H9 (cell line): ENCODE results near the gene ZC3H6. TPM values are rescaled to one million over a fixed set of nuclear protein-coding genes. Genes with fewer than 3 reads are reported as not detected.
"Not testable (repeated sequence)": the region's sequence is repeated elsewhere in the genome, so short reads cannot be mapped to it uniquely, and the experiment has no call there.

Experiments used
- DNase-seq: peaks from one replicate; pipeline ENCODE4 v3.0.0-alpha.2; 2017
- H2AFZ ChIP-seq: one replicate; pipeline ENCODE4 v1.6.1; 2013; ENCODE audit warnings: mild to moderate bottlenecking, low read length, control low read depth, moderate library complexity
- H2AK5ac ChIP-seq: 2 replicates; pipeline ENCODE4 v1.6.1; 2013; ENCODE audit warnings: low read length, control low read depth, mixed read lengths; ENCODE audit not compliant: insufficient read length
- H2BK120ac ChIP-seq: one replicate; pipeline ENCODE4 v1.6.1; 2013; ENCODE audit warnings: low read depth, mild to moderate bottlenecking, low read length, control low read depth, inconsistent platforms; ENCODE audit not compliant: poor library complexity, severe bottlenecking
- H2BK12ac ChIP-seq: 2 replicates; pipeline ENCODE4 v1.6.1; 2013; ENCODE audit warnings: low read length, control low read depth, mixed read lengths, low read depth; ENCODE audit not compliant: insufficient read length
- H2BK15ac ChIP-seq: 2 replicates; pipeline ENCODE4 v1.6.1; 2013; ENCODE audit warnings: low read depth, low read length, control low read depth
- H2BK20ac ChIP-seq: one replicate; pipeline ENCODE4 v1.6.1; 2013; ENCODE audit warnings: low read depth, mild to moderate bottlenecking, low read length, control low read depth, inconsistent platforms; ENCODE audit not compliant: poor library complexity, severe bottlenecking
- H2BK5ac ChIP-seq: 2 replicates; pipeline ENCODE4 v1.6.1; 2013; ENCODE audit warnings: low read length, control low read depth, mixed read lengths; ENCODE audit not compliant: insufficient read length
- H3K14ac ChIP-seq: 2 replicates; pipeline ENCODE4 v1.6.1; 2013; ENCODE audit warnings: low read length, control low read depth; ENCODE audit not compliant: insufficient read depth
- H3K18ac ChIP-seq: 2 replicates; pipeline ENCODE4 v1.6.1; 2013; ENCODE audit warnings: low read depth, mild to moderate bottlenecking, mixed read lengths, low read length, control low read depth; ENCODE audit not compliant: insufficient read length
- H3K23ac ChIP-seq: 2 replicates; pipeline ENCODE4 v1.6.1; 2013; ENCODE audit warnings: low read length, control low read depth, mixed read lengths, low read depth; ENCODE audit not compliant: insufficient read length
- H3K23me2 ChIP-seq: 2 replicates; pipeline ENCODE4 v1.6.1; 2013; ENCODE audit warnings: low read depth, mild to moderate bottlenecking, mixed read lengths, low read length, control low read depth; ENCODE audit not compliant: insufficient read length, poor library complexity, severe bottlenecking
- H3K27ac ChIP-seq: 2 replicates; pipeline ENCODE4 v1.5.1; 2013; ENCODE audit warnings: low read length, control low read depth, mixed read lengths, low read depth; ENCODE audit not compliant: insufficient read length
- H3K27me3 ChIP-seq: 2 replicates; pipeline ENCODE4 v1.6.1; 2013; ENCODE audit warnings: low read length, control low read depth, inconsistent platforms; ENCODE audit not compliant: insufficient read depth
- H3K4ac ChIP-seq: 2 replicates; pipeline ENCODE4 v1.6.1; 2013; ENCODE audit warnings: low read depth, mild to moderate bottlenecking, control low read depth, inconsistent platforms, low read length, moderate library complexity
- H3K4me1 ChIP-seq: 2 replicates; pipeline ENCODE4 v1.6.1; 2013; ENCODE audit warnings: low read length, control low read depth, inconsistent platforms; ENCODE audit not compliant: insufficient read depth
- H3K4me2 ChIP-seq: 2 replicates; pipeline ENCODE4 v1.6.1; 2013; ENCODE audit warnings: low read length, control low read depth, mixed read lengths; ENCODE audit not compliant: insufficient read length, insufficient read depth
- H3K56ac ChIP-seq: 2 replicates; pipeline ENCODE4 v1.6.1; 2013; ENCODE audit warnings: low read depth, mild to moderate bottlenecking, mixed read lengths, low read length, control low read depth; ENCODE audit not compliant: insufficient read length
- H3K79me1 ChIP-seq: 2 replicates; pipeline ENCODE4 v1.6.1; 2013; ENCODE audit warnings: low read depth, mild to moderate bottlenecking, moderate library complexity, low read length, control low read depth, inconsistent platforms; ENCODE audit not compliant: insufficient read depth, poor library complexity, severe bottlenecking
- H3K79me2 ChIP-seq: 2 replicates; pipeline ENCODE4 v1.6.1; 2013; ENCODE audit warnings: low read length, control low read depth, inconsistent platforms; ENCODE audit not compliant: insufficient read depth
- H3K9ac ChIP-seq: 2 replicates; pipeline ENCODE4 v1.6.1; 2013; ENCODE audit warnings: low read length, control low read depth, mixed read lengths; ENCODE audit not compliant: insufficient read length; ENCODE audit errors: extremely low read depth
- H3K9me3 ChIP-seq: one replicate; pipeline ENCODE4 v1.6.1; 2013; ENCODE audit warnings: low read depth, low read length, inconsistent platforms; ENCODE audit not compliant: control insufficient read depth
- H3T11ph ChIP-seq: one replicate; pipeline ENCODE4 v1.6.1; 2013; ENCODE audit warnings: mild to moderate bottlenecking, low read length, control low read depth, inconsistent platforms
- H4K20me1 ChIP-seq: one replicate; pipeline ENCODE4 v1.6.1; 2013; ENCODE audit not compliant: control insufficient read depth, insufficient read length, insufficient read depth
- H4K5ac ChIP-seq: 2 replicates; pipeline ENCODE4 v1.6.1; 2013; ENCODE audit warnings: low read depth, mild to moderate bottlenecking, mixed read lengths, low read length, control low read depth; ENCODE audit not compliant: insufficient read length
- H4K8ac ChIP-seq: replicated peaks from 2 replicates; pipeline ENCODE4 v1.6.1; 2013; ENCODE audit warnings: low read length, control low read depth, mixed read lengths, low read depth; ENCODE audit not compliant: insufficient read length
- H4K91ac ChIP-seq: 2 replicates; pipeline ENCODE4 v1.6.1; 2013; ENCODE audit warnings: low read depth, mild to moderate bottlenecking, moderate library complexity, mixed read lengths, low read length, control low read depth; ENCODE audit not compliant: insufficient read length
- H3K27ac Mint-ChIP-seq, 3 experiments: 2 replicates in 2 of 3; 3 replicates in 1 of 3; pipeline ENCODE4 v1.8.0; 2020 to 2021; ENCODE audit warnings: mixed read lengths in 3 of 3, mild to moderate bottlenecking in 1 of 3, moderate library complexity in 1 of 3
- H3K27me3 Mint-ChIP-seq: 2 replicates; pipeline ENCODE4 v1.8.0; 2021; ENCODE audit warnings: low read depth, mild to moderate bottlenecking, moderate library complexity, mixed read lengths
- H3K36me3 Mint-ChIP-seq, 3 experiments: 2 replicates in 2 of 3; 3 replicates in 1 of 3; pipeline ENCODE4 v1.8.0; 2020 to 2021; ENCODE audit warnings: low read depth in 3 of 3, mixed read lengths in 3 of 3; ENCODE audit not compliant: insufficient read depth in 1 of 3
- H3K4me1 Mint-ChIP-seq, 2 experiments: 2 replicates each; pipeline ENCODE4 v1.8.0; 2020; ENCODE audit warnings: mixed read lengths in 2 of 2
- H3K4me3 Mint-ChIP-seq, 2 experiments: 2 replicates in 1 of 2; 3 replicates in 1 of 2; pipeline ENCODE4 v1.8.0; 2020 to 2021; ENCODE audit warnings: mild to moderate bottlenecking in 2 of 2, mixed read lengths in 2 of 2, moderate library complexity in 1 of 2
- H3K9me3 Mint-ChIP-seq, 2 experiments: 2 replicates in 1 of 2; 3 replicates in 1 of 2; pipeline ENCODE4 v1.8.0; 2020; ENCODE audit warnings: mild to moderate bottlenecking in 2 of 2, mixed read lengths in 2 of 2, moderate library complexity in 1 of 2
- WGBS: extraction: QIAGEN DNeasy Blood & Tissue Kit; methylation state at CpG from one replicate; pipeline ENCODE4 v1.1.7; 2013; ENCODE audit warnings: missing lambda C conversion rate, low lambda C conversion rate, mixed read lengths; ENCODE audit not compliant: insufficient read length; ENCODE audit errors: extremely low coverage; 5-methylcytosine and 5-hydroxymethylcytosine counted together
- total RNA-seq: library from RNA; stranded (reverse); gene quantifications from 2 replicates; pipeline ENCODE4 v1.2.1, GENCODE V29; 2021

ZC3H6 gene
- total RNA-seq, 1 experiment from 2014 or later: 3.5 TPM

DNA sequence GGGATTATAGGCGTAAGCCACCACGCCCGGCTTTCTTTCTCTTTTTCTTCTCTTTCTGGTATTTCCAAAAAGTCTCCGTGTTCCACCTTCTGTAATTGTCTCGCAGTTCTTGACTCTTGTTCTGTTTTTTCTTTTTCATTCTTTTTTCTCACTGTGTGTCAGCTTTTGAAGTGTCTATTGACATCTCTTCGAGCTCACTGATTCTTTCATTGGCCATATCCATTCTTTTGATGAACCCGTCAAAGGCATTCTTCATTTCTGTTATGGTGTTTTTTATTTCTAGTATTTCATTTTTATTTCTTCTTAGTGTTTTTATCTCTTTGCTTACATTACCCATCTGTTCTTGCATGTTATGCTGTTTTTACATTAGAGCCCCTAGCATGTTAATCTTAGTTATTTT lies 84.7 kb downstream of the ZC3H6 start:
- peaks cover 15 to 17% of the 10 kb centered on the region in 2 experiments; a peak in 4 of 5 replicates for H3K9me3 Mint-ChIP-seq
- not testable (repeated sequence) for H3K79me2 ChIP-seq, H3K4me2 ChIP-seq, H2AFZ ChIP-seq, H3K4ac ChIP-seq, H3K27ac ChIP-seq, H3K23ac ChIP-seq, H3K56ac ChIP-seq, H3K9me3 ChIP-seq, H2BK20ac ChIP-seq, H3K36me3 Mint-ChIP-seq, H4K8ac ChIP-seq, H2AK5ac ChIP-seq, H2BK120ac ChIP-seq, H3K4me1 Mint-ChIP-seq, H3K4me1 ChIP-seq, H3K27ac Mint-ChIP-seq, H3K79me1 ChIP-seq, H3K14ac ChIP-seq, H3K18ac ChIP-seq, H4K91ac ChIP-seq, H3K4me3 Mint-ChIP-seq, DNase-seq, H3K27me3 ChIP-seq, H2BK15ac ChIP-seq, H3K23me2 ChIP-seq, H2BK5ac ChIP-seq, H3T11ph ChIP-seq, H3K9ac ChIP-seq, H2BK12ac ChIP-seq, H3K27me3 Mint-ChIP-seq, H4K20me1 ChIP-seq, H4K5ac ChIP-seq
- WGBS: no CpG with 5 or more reads among the region's 7 CpGs

Other genes starting within 250 kb of the ZC3H6 start
- 10.0 and 10.5 TPM in 2 replicates for gene TMEM87B, start 220.3 kb upstream of the ZC3H6 start, total RNA-seq
- gene FBLN7, start 137.2 kb upstream of the ZC3H6 start, total RNA-seq: 1.3 and 1.4 TPM in 2 replicates
- gene ZC3H8, start 20.6 kb upstream of the ZC3H6 start, total RNA-seq: 6.9 TPM in 2 replicates
- 6.6 and 8.1 TPM in 2 replicates for gene RGPD8, start 158.0 kb downstream of the ZC3H6 start, total RNA-seq
- gene TTL, start 206.6 kb downstream of the ZC3H6 start, total RNA-seq: 57.8 and 58.9 TPM in 2 replicates